HG02870 (cell line): ENCODE data around the gene CEP55.

Experiments
- ATAC-seq: cut with Tn5 transposase; IDR thresholded peaks from one replicate; pipeline ENCODE4 v1.9.1; 2021; ENCODE audit warnings: mild to moderate bottlenecking, moderate library complexity; ENCODE audit not compliant: unreplicated experiment

CEP55 gene

GRCh38 chr10:93559490-93559889, 63.1 kb downstream of the CEP55 start:
- ATAC-seq, result no peak

GRCh38 chr10:93560541-93560940, 64.1 kb downstream of the CEP55 start:
- ATAC-seq, result no peak

GRCh38 chr10:93565446-93565845, 69.0 kb downstream of the CEP55 start:
- ATAC-seq, result no peak

- no peak for ATAC-seq
Observed at GRCh38 chr10:93566435-93567276, 70.2 kb downstream of the CEP55 start, which contains the start of gene FFAR4. TSS of gene FFAR4 (plus strand) at chr10:93566665. CDS start at chr10:93566721, 56 bp downstream.

GRCh38 chr10:93567277-93568104, 71.1 kb downstream of the CEP55 start:
- ATAC-seq, result no peak

GRCh38 chr10:93568105-93568390, 71.6 kb downstream of the CEP55 start:
- ATAC-seq, result no peak

GRCh38 chr10:93570383-93570782, 74.0 kb downstream of the CEP55 start:
- no peak for ATAC-seq

- no peak for ATAC-seq
Observed at GRCh38 chr10:93572606-93573005, 76.2 kb downstream of the CEP55 start.

- no peak for ATAC-seq
Observed at GRCh38 chr10:93573051-93573909, 76.9 kb downstream of the CEP55 start.

- ATAC-seq, result no peak
Observed at GRCh38 chr10:93573924-93574323, 77.5 kb downstream of the CEP55 start.

GRCh38 chr10:93576888-93577287, 80.5 kb downstream of the CEP55 start:
- ATAC-seq, result no peak

- no peak for ATAC-seq
Observed at GRCh38 chr10:93577565-93577964, 81.2 kb downstream of the CEP55 start.
